H1 (cell line): ENCODE results near the gene CNGB1. TPM values are rescaled to one million over a fixed set of nuclear protein-coding genes. Genes with fewer than 3 reads are reported as not detected.

Source experiments
- EGR1 ChIP-seq: IDR thresholded peaks from 2 replicates; pipeline ENCODE4 v1.6.1; 2011; ENCODE audit warnings: low read depth, low read length, borderline replicate concordance
- NRF1 ChIP-seq: IDR thresholded peaks from 2 replicates; pipeline ENCODE4 v1.6.1; 2011; ENCODE audit warnings: mild to moderate bottlenecking, low read depth, low read length, improper control_type of control experiment
- PHF8 ChIP-seq: fragments of 200-600 bp; sonication (generic); conservative IDR thresholded peaks from 2 replicates; pipeline ENCODE4 v1.7.1; 2012; ENCODE audit warnings: low read depth, mild to moderate bottlenecking, inconsistent platforms, low read length, moderate library complexity
- polyA plus RNA-seq, 7 experiments: library from polyadenylated mRNA; depleted of rRNA in 3 of 7; stranded (reverse) in 5 of 7; unstranded in 2 of 7; fragments of >200 nt in 5 of 7; fragments of 200-250 nt in 2 of 7; gene quantifications; 1 replicate in 5 of 7; 2 replicates in 1 of 7; 4 replicates in 1 of 7; pipeline versions ENCODE4 v1.2.1 to v1.2.3, GENCODE V29; 2011 to 2013; ENCODE audit warnings: missing spikeins in 2 of 7, mixed read lengths in 2 of 7
- total RNA-seq: library from RNA; stranded (reverse); fragmentation: NEBNext Ultra II Directional; extraction: Animal tissue kit (Norgen Biotek cat#: 25700); gene quantifications from 2 replicates; pipeline ENCODE4 v1.2.1, GENCODE V29; 2021

CNGB1 gene
- total and polyA plus RNA-seq, 2 of the 8 experiments (the other 6 are each of a cell fraction or from before 2014, with no cell fraction given) = not detected

GRCh38 chr16:57995721-57996405, 24.9 kb upstream of the CNGB1 start (continued):
- TF ChIP-seq PHF8 (no peak), EGR1 (no peak), NRF1 (no peak)
